Activated T-cell treated with anti-CD3 and anti-CD28 coated beads, Interleukin-2, amount 50 U/mL, for 24 hours (primary cell): ENCODE results near the gene STK31.
"Not testable (repeated sequence)": the region's sequence is repeated elsewhere in the genome, so short reads cannot be mapped to it uniquely, and the experiment has no call there.

Source experiments
- DNase-seq: peaks from one replicate; pipeline ENCODE4 v3.0.0-alpha.2; 2020
- H3K27ac Mint-ChIP-seq: 2 replicates; pipeline ENCODE4 v1.8.0; 2020; ENCODE audit warnings: mild to moderate bottlenecking, mixed read lengths
- H3K27me3 Mint-ChIP-seq: 2 replicates; pipeline ENCODE4 v1.8.0; 2020; ENCODE audit warnings: mixed read lengths
- H3K36me3 Mint-ChIP-seq: 2 replicates; pipeline ENCODE4 v1.8.0; 2020; ENCODE audit warnings: low read depth, mixed read lengths
- H3K4me1 Mint-ChIP-seq: 2 replicates; pipeline ENCODE4 v1.8.0; 2020; ENCODE audit warnings: low read depth, mixed read lengths
- H3K4me3 Mint-ChIP-seq: 2 replicates; pipeline ENCODE4 v1.8.0; 2020; ENCODE audit warnings: mild to moderate bottlenecking, moderate library complexity, mixed read lengths
- H3K9me3 Mint-ChIP-seq: 2 replicates; pipeline ENCODE4 v1.8.0; 2020; ENCODE audit warnings: mixed read lengths

STK31 gene

DNA sequence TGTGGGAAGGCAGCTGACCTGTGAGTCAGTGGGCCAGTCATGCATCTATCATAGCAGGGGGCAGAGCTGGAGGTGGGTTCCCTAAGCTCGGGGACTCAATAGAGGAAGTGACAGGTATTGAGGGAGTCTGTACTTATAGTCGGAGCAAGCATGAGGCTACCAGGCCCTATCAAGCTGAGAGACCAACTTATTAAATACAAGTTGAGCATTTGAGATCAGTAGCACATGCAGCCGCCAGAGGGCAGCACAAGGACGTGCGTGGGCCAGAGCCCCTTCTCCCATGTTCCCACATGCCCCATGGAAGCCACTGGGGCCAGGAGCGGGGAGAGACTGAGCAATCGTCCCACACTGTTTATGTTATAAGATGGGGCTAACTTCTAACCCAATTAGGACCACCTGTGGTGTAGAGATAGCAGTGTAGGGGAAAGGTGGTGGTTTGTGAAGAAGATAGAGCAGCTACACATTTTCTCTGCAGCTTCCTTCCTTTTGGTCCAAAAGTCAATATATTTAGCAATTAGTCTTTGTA is 13.0 kb upstream of the STK31 start:
- peaks cover 4% of the 10 kb centered on the region for H3K4me1 Mint-ChIP-seq
- peak; percentile 67 for DNase-seq
- no peak overlapping the region for H3K4me3 Mint-ChIP-seq
- no peaks in the 10 kb centered on the region for H3K9me3 Mint-ChIP-seq
- peaks cover 27% of the 10 kb centered on the region for H3K36me3 Mint-ChIP-seq
- H3K27ac Mint-ChIP-seq: no peak overlapping the region
- H3K27me3 Mint-ChIP-seq: no peaks in the 10 kb centered on the region

DNA sequence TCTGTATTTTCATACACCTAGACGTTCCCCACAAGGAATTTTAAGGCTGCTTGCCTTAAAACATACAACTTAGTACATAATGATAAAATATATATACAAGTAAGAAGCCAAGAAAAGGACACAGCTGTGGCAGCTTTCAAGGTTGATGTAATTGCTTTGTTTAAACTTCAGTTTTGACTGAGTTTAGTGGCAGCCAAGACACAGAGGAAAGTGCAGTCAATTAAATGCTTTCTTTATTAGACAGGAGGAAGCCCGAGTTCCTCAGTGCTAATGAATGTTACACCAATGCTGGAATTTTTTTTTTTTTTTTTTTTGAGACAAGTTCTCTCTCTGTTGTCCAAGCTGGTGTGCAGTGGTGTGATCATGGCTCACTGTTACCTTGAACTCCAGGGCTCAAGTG is 11.2 kb upstream of the STK31 start:
- H3K4me3 Mint-ChIP-seq: no peak overlapping the region
- DNase-seq: no peak
- H3K27ac Mint-ChIP-seq: no peak overlapping the region
- no peaks in the 10 kb centered on the region for H3K9me3 Mint-ChIP-seq
- H3K4me1 Mint-ChIP-seq: peaks cover 4% of the 10 kb centered on the region
- no peaks in the 10 kb centered on the region for H3K27me3 Mint-ChIP-seq
- peaks cover 29% of the 10 kb centered on the region for H3K36me3 Mint-ChIP-seq

DNA sequence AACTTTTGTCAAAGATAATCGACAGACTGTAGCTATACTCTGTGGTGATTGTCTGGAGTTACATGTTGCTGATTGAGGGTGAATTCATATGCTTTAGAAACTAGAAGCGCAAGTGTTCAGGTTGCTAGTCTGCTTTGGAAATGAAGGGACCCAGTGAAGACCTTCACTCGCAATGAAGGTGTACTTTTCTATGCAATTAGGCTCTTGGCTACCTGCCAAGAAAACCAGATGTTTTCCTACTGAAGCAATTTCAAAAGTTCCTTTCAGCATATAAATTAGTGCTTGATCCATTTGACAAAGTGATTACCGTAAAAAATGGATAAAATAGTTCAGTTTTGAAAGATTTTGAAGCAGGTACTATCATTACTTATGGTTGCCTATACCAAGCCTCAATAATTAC is 10.0 kb upstream of the STK31 start:
- H3K27me3 Mint-ChIP-seq: no peaks in the 10 kb centered on the region
- peaks cover 4% of the 10 kb centered on the region for H3K4me1 Mint-ChIP-seq
- DNase-seq: no peak
- peaks cover 7% of the 10 kb centered on the region for H3K9me3 Mint-ChIP-seq
- no peak overlapping the region for H3K4me3 Mint-ChIP-seq
- H3K27ac Mint-ChIP-seq: no peak overlapping the region
- H3K36me3 Mint-ChIP-seq: peaks cover 35% of the 10 kb centered on the region

DNA sequence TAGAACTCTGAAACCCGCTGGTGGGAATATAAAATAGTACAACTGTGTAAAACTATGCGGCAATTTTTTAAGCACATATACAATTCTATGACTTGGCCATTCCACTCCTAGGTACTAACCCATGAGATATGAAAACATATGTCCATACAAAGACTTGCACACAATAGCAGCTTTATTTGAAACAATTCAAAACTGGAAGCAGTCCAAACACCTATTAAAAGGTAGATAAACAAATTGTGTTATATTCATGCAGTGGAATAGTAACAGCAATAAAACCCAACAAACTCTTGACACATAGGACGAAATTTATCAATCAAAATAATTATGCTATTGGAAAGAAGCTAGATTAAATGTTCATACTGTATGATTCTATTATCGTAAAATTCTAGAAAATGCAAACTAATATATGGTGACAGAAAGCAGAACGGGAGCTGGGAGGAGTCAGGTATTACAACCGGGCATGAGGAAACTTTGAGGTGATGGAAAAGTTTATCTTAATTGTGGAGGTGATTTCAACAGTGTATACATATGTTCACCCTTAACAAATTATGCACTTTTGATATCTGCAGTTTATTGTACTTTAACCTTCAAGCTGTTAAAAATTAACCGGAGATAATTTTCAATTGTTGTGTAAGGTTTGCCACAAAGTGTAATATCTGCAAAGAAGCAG is 803 bp upstream of the STK31 start:
- no peak overlapping the region for H3K4me3 Mint-ChIP-seq
- H3K4me1 Mint-ChIP-seq: no peaks in the 10 kb centered on the region
- H3K27me3 Mint-ChIP-seq: no peaks in the 10 kb centered on the region
- H3K36me3 Mint-ChIP-seq: peaks cover 23% of the 10 kb centered on the region
- no peak for DNase-seq
- H3K9me3 Mint-ChIP-seq: peaks cover 18% of the 10 kb centered on the region
- H3K27ac Mint-ChIP-seq: no peak overlapping the region

DNA sequence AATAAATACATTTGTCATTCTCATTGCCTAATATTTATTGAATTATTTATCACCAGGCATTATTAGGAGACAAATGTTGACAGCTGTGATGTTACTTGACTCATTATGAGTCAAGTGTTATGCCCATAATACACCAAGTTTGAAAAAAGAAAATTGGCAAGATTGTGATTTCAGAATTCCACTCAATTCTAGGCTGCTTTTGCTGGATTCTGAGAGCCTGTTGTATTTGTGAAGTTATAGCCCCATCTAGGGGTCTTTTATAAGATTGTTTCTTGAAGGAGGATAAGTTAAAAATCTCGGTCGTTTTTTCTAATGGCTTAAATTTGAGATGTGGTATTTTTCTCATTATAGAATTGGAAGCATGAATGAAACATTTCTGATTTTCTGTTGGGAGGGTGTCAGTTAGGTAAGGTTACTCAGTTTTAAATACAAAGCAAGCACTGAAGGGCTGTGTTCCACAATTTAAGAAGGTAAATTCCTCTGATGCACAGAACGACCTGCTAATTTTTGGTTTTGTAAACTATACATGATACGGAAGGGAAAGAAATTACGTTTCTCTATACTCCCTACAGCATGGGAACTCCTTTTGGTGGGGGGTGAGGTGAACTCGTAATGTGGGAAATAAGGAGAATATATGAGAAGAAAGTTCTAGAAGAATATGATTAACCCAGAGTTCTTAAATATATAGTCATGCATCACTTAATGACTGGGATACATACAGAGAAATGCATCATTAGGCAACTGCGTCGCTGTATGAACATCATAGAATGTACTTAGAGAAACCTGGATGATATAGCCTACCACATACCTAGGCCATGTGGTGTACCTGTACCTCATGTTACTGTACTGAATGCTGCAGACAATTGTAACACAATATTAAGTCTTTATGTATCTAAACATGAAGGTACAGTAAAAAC is 2.6 kb downstream of the STK31 start:
- Mint-ChIP-seq H3K9me3 (no peaks in the 10 kb centered on the region), H3K27me3 (no peaks in the 10 kb centered on the region), H3K4me1 (no peaks in the 10 kb centered on the region), H3K27ac (no peak overlapping the region), H3K4me3 (no peak overlapping the region), H3K36me3 (no peaks in the 10 kb centered on the region)
- DNase-seq: no peak

DNA sequence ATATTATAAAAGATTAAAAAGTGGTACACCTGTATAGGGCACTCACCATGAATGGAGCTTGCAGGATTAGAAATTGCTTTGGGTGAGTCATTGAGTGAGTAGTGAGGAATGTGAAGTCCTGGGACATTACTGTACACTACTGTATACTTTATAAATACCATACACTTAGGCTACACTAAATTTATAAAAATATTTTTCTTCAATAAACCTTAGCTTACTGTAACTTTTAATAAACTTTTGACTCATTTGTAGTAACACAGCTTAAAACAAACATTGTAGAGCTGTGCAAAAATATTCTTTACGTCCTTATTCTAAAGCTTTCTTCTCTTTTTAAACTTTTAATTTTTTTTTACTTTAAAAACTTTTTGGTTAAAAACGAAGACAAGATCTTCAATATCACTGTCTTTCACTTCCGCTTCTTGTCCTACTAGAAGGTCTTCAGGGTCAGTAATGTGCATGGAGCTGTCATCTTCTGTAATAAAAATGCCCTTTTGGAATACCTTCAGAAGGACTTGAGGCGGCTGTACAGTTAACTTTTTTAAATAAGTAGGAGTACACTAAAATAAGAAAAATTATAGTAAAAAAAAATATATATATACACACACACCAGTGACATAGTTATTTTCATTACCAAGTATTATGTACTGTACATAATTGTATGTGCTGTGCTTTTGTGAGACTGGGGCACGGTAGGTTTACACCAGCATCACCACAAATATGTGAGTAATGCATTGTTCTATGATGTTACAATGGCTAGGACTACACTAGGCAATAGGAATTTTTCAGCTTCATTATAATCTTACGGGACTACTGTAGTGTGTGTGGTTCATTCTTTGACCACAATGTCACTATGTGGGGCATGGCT is 3.5 kb downstream of the STK31 start:
- Mint-ChIP-seq H3K4me1 (no peaks in the 10 kb centered on the region), H3K36me3 (no peaks in the 10 kb centered on the region), H3K27ac (no peak overlapping the region), H3K9me3 (no peaks in the 10 kb centered on the region), H3K27me3 (no peaks in the 10 kb centered on the region), H3K4me3 (no peak overlapping the region)
- DNase-seq: no peak

DNA sequence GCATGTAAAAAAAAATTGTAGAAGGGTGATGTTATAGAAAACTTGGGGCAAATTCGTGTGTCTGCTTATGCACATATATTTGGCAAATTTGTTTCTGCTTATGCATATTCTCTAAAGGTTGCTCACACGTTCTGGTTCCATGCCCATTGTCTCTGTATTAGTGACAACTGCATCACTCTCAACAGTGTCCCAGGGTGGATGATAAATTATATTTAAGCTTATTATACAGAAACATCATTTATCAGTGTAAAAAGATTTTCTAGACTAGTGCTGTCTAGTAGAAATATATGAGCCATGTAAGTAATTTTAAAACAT is 4.1 kb downstream of the STK31 start:
- Mint-ChIP-seq H3K9me3 (no peaks in the 10 kb centered on the region), H3K4me3 (no peak overlapping the region), H3K36me3 (no peaks in the 10 kb centered on the region), H3K4me1 (no peaks in the 10 kb centered on the region), H3K27me3 (no peaks in the 10 kb centered on the region), H3K27ac (no peak overlapping the region)
- DNase-seq: no peak

DNA sequence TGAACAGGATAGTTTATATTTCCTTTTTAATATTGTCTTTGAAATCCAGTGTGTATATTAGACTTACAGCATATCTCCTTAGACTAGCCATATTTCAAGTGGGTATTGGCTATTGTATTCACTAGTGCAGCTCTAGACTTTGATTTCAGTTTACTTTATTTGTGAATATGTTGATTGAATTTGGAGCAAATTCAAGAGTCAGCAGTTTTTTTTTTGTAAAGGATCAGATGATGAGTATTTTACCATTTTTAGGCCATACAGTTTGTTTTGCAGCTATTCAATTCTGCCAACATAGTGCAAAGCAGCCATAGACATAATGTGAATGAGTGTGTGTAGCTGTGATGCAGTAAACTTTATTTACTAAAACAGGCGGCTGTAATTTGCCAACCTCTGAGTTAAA is 4.6 kb downstream of the STK31 start:
- H3K4me3 Mint-ChIP-seq: no peak overlapping the region
- no peaks in the 10 kb centered on the region for H3K9me3 Mint-ChIP-seq
- no peak for DNase-seq
- no peaks in the 10 kb centered on the region for H3K4me1 Mint-ChIP-seq
- no peaks in the 10 kb centered on the region for H3K27me3 Mint-ChIP-seq
- H3K27ac Mint-ChIP-seq: no peak overlapping the region
- no peaks in the 10 kb centered on the region for H3K36me3 Mint-ChIP-seq

DNA sequence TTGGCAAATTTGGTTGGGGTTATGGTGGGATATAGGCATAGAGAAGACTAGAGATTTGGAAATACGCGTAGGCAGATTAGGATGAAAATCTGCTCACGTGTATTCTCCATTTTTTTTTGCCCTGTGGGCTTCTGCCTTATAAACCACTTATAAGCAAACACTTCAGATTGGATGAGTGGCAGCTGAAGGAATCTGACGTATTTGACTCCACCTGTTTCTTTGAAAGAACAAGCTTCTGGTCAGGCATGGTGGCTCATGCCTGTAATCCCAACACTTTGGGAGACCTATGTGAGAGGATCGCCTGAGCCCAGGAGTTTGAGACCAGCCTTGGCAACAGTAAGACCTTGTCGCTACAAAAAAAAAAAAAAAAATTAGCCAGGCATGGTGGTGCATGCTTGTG is 5.1 kb downstream of the STK31 start:
- no peaks in the 10 kb centered on the region for H3K9me3 Mint-ChIP-seq
- DNase-seq: no peak
- H3K27me3 Mint-ChIP-seq: no peaks in the 10 kb centered on the region
- H3K4me3 Mint-ChIP-seq: no peak overlapping the region
- H3K4me1 Mint-ChIP-seq: no peaks in the 10 kb centered on the region
- H3K36me3 Mint-ChIP-seq: no peaks in the 10 kb centered on the region
- H3K27ac Mint-ChIP-seq: no peak overlapping the region

DNA sequence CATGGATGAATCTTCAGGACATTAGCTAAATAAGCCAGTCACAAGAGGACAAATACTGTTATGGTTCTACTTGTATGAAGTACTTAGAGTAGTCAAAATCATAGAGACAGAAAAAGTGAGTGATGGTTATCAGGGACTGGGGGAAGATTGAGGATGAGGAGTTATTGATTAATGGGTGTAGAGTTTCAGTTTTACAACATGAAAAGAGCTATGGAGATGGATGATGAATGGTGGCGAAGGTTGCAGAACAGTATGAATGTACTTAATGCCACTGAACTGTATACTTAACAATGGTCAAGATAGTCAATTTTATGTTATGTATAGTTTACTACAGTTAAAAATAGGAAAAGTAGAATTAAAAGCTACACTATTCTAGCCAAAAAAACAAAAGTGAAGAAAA is 7.8 kb downstream of the STK31 start:
- H3K4me1 Mint-ChIP-seq: no peaks in the 10 kb centered on the region
- H3K36me3 Mint-ChIP-seq: no peaks in the 10 kb centered on the region
- no peak for DNase-seq
- no peaks in the 10 kb centered on the region for H3K27me3 Mint-ChIP-seq
- no peak overlapping the region for H3K27ac Mint-ChIP-seq
- no peak overlapping the region for H3K4me3 Mint-ChIP-seq
- H3K9me3 Mint-ChIP-seq: no peaks in the 10 kb centered on the region

DNA sequence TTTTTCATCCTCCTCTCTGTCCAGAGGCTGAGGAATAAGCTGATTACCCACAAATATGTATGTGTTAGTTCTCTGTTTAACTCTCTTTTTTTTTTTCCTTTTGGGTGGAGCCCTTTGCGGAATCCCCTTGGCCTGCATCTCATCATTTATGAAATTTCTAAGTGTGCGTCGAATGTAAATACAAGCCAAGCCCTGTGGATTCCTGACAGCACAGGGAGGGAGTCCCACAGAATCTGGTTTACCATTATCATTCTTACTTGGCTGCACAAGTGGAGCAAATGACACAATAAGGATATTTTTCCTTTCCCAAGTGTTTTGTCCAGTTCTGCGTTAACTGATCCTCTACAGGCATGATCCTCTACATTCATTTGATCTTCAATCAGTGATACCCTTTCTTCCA is 11.4 kb downstream of the STK31 start:
- DNase-seq: no peak
- Mint-ChIP-seq H3K27me3 (no peaks in the 10 kb centered on the region), H3K9me3 (no peaks in the 10 kb centered on the region), H3K4me1 (no peaks in the 10 kb centered on the region), H3K27ac (no peak overlapping the region), H3K36me3 (no peaks in the 10 kb centered on the region), H3K4me3 (no peak overlapping the region)

DNA sequence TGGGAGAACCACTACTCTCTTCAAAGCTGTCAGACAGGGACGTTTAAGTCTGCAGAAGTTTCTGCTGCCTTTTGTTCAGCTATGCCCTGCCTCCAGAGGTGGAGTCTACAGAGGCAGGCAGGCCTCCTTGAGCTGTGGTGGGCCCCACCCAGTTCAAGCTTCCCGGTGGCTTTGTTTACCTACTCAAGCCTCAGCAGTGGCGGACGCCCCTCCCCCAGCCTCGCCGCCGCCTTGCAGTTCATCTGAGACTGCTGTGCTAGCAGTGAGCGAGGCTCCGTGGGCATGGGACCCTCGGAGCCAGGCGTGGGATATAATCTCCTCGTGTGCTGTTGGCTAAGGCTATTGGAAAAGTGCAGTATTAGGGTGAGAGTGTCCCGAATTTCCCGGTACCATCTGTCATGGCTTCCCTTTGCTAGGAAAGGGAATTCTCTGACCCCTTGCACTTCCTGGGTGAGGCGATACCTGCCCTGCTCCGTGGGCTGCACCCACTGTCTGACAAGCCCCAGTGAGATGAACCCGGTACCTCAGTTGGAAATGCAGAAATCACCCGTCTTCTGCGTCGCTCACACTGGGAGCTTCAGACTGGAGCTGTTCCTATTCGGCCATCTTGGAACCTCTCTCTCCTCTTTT is 12.7 kb downstream of the STK31 start:
- H3K4me1 Mint-ChIP-seq, H3K9me3 Mint-ChIP-seq, H3K27me3 Mint-ChIP-seq, DNase-seq, H3K36me3 Mint-ChIP-seq, H3K4me3 Mint-ChIP-seq, H3K27ac Mint-ChIP-seq: not testable (repeated sequence)

DNA sequence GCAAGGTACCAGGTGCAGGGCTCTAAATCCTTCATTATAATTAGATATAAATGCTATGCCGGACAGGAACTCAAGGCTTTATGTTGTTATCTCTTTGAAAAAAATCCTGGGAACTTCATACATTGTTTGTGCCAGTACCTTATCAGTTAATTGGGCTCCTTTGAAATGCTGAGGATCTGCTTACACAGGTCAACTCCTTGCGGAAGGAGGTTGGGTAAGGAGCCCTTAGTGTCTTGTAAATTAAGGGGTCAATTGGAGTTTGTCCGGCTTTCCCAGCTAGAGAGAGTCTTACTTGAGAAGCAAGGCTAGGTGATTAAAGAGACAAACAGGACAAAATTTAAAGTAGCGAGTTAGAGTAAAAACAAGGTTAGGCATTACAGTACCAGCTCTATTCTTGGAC is 14.1 kb downstream of the STK31 start:
- DNase-seq, H3K27ac Mint-ChIP-seq, H3K4me1 Mint-ChIP-seq, H3K9me3 Mint-ChIP-seq, H3K4me3 Mint-ChIP-seq, H3K36me3 Mint-ChIP-seq, H3K27me3 Mint-ChIP-seq: not testable (repeated sequence)

DNA sequence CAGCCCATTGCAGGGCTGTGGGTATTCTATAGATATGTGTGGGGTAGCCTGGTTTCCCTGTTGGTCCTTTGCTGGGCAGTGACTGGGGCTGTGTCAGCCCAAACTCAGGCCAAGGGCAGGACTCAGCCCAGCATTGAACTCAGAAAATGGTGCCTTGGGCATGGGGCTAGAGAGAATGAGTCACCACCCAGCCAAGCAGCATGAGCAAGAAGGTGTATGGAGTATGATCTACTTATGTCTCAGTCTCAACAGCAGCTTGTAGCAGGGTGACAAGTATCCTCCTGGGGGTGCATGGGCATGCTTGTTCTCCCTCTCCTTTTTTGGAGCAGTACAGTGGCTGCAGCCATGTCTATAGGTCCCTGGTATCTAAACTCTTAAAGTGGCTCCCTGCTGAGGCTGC is 32.0 kb downstream of the STK31 start:
- H3K4me1 Mint-ChIP-seq: no peaks in the 10 kb centered on the region
- no peaks in the 10 kb centered on the region for H3K27me3 Mint-ChIP-seq
- no peak overlapping the region for H3K4me3 Mint-ChIP-seq
- peaks cover 3% of the 10 kb centered on the region for H3K36me3 Mint-ChIP-seq
- no peak overlapping the region for H3K27ac Mint-ChIP-seq
- no peak for DNase-seq
- peaks cover 23% of the 10 kb centered on the region for H3K9me3 Mint-ChIP-seq
